Measurements from ENCODE around the gene XPR1. TPM values are rescaled to one million over a fixed set of nuclear protein-coding genes. Genes with fewer than 3 reads are reported as not detected.

XPR1 gene
- total RNA-seq, 4 donors from 2014 or later, result 6.8 to 23.1 (median 17.2) TPM

- intact Hi-C loops (cut with DNase I), result loop anchor here (5.0 to 10.0 kb wide), 2 partner anchors 216 to 338 kb away; no protein-coding TSS in a partner anchor
- TF ChIP-seq CTCF (IDR thresholded peaks at IDR 0.05) (no peak), POLR2A (IDR thresholded peaks at IDR 0.05) (no peak)
- Histone ChIP-seq H3K27ac (no peak overlapping the region), H3K36me3 (peaks cover 0 to 20% (median 0%) of the 10 kb centered on the region in 3 donors), H3K27me3 (no peaks in the 10 kb centered on the region), H3K9me3 (no peaks in the 10 kb centered on the region), H3K4me1 (no peaks in the 10 kb centered on the region), H3K4me3 (no peak overlapping the region)
- 77 to 81% methylated on average over 2 of the region's 2 CpGs for WGBS, 2 donors
- no peak for DNase-seq
Measured at GRCh38 chr1:180860535-180860934, 228.7 kb downstream of the XPR1 start.

GRCh38 chr1:180862305-180862704, 230.5 kb downstream of the XPR1 start:
- TF ChIP-seq POLR2A (IDR thresholded peaks at IDR 0.05), result no peak
- TF ChIP-seq CTCF (IDR thresholded peaks at IDR 0.05), result no peak
- 58 to 68% methylated on average over 1 of the region's 1 CpG for WGBS, 2 donors
- Histone ChIP-seq H3K4me3 (no peak overlapping the region), H3K9me3 (no peaks in the 10 kb centered on the region), H3K36me3 (peaks cover 0 to 30% (median 0%) of the 10 kb centered on the region in 3 donors), H3K4me1 (no peaks in the 10 kb centered on the region), H3K27me3 (no peaks in the 10 kb centered on the region), H3K27ac (no peak overlapping the region)
- DNase-seq, result no peak
- intact Hi-C loops (cut with DNase I), result loop anchor here (5.0 to 10.0 kb wide), 2 partner anchors 218 to 340 kb away; no protein-coding TSS in a partner anchor

GRCh38 chr1:180863158-180863775, 231.4 kb downstream of the XPR1 start:
- TF ChIP-seq CTCF (IDR thresholded peaks at IDR 0.05) (peak; percentile 47 to 81 (median 68)), POLR2A (IDR thresholded peaks at IDR 0.05) (no peak)
- DNase-seq, result no peak
- no peak overlapping the region for H3K4me3 ChIP-seq

GRCh38 chr1:180881806-180882509, 250.1 kb downstream of the XPR1 start:
- intact Hi-C loops (cut with DNase I), result no loop called here

More at GRCh38 chr1:180863158-180863775, 231.4 kb downstream of the XPR1 start:
- intact Hi-C loops (cut with DNase I), result loop anchor here (5.0 to 10.0 kb wide), 2 partner anchors 218 to 341 kb away; no protein-coding TSS in a partner anchor
- Histone ChIP-seq H3K9me3 (no peaks in the 10 kb centered on the region), H3K27ac (no peak overlapping the region), H3K36me3 (peaks cover 0 to 30% (median 0%) of the 10 kb centered on the region in 3 donors), H3K27me3 (no peaks in the 10 kb centered on the region), H3K4me1 (no peaks in the 10 kb centered on the region)
- WGBS, 2 donors, result 25 to 29% methylated on average over 6 of the region's 6 CpGs

More at GRCh38 chr1:180881806-180882509, 250.1 kb downstream of the XPR1 start:
- TF ChIP-seq POLR2A (IDR thresholded peaks at IDR 0.05) (no peak), CTCF (IDR thresholded peaks at IDR 0.05) (peak in 5 of 6 experiments; percentile 25 to 60 (median 32))
- Histone ChIP-seq H3K36me3 (peaks cover 0 to 61% (median 4%) of the 10 kb centered on the region in 3 donors), H3K27ac (no peak overlapping the region), H3K4me3 (no peak overlapping the region), H3K4me1 (no peaks in the 10 kb centered on the region), H3K9me3 (no peaks in the 10 kb centered on the region), H3K27me3 (no peaks in the 10 kb centered on the region)
- WGBS, 2 donors, result 58 to 67% methylated on average over 6 of the region's 6 CpGs
- DNase-seq, result no peak
